Measurements from ENCODE around the gene UBASH3B. TPM values are rescaled to one million over a fixed set of nuclear protein-coding genes. Genes with fewer than 3 reads are reported as not detected.
A peak's percentile ranks its signal among the peaks of the same experiment; 100 is the strongest.

Gene UBASH3B
- total RNA-seq, 2 experiments from 2014 or later = 66.6 to 75.0 TPM

DNA sequence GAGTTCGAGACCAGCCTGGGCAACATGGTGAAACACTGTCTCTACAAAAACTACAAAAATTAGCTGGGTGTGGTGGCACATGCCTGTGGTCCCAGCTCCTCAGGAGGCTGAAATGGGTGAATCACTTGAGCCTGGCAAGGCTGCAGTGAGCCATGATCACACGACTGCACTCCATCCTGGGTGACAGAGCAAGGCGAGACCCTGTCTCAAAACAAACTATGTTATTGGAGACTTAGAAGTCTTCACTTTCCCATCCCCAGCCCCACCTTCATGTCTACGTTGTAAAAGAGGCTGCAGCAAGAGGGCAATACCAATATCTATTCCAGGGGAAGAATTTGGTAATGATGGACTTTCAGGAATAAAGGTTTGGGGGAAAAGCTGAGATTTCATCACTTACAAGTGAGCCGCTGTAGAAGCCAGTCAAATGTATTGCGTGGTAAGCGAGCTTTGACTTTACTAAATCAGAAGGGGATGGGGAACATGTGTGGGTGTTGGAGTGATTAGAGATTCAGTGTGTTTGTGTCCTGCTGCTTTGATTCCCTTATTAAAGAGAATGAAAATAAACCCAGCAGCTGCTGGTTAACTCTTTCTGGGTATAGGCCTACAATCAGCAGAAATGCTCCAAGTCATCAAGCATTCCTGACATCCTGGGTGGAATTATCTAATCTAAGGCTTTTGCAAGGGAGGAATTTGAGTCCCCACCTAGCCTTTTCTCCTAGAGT lies 53.7 kb downstream of the UBASH3B start:
- ChIA-PET POLR2A (interaction anchor here (1.7 kb wide), 1 partner anchor 12 kb away, joined by 7 read pairs; no protein-coding TSS in a partner anchor), CTCF (interaction anchor here (1.0 to 3.6 kb wide), 5 partner anchors 18 to 145 kb away, joined by 3 to 10 read pairs (median 4); partner anchors contain the start of gene UBASH3B)
- ATAC-seq = no peak
- Mint-ChIP-seq H3K9me3 (ENCODE audit: insufficient read depth) (no peaks in the 10 kb centered on the region), H3K4me3 (no peak overlapping the region), H3K27me3 (ENCODE audit: low read depth) (no peaks in the 10 kb centered on the region), H3K36me3 (ENCODE audit: low read depth) (peaks cover 46% of the 10 kb centered on the region), H3K27ac (no peak overlapping the region), H3K4me1 (ENCODE audit: low read depth) (peaks cover 68% of the 10 kb centered on the region)
- no peak for DNase-seq

DNA sequence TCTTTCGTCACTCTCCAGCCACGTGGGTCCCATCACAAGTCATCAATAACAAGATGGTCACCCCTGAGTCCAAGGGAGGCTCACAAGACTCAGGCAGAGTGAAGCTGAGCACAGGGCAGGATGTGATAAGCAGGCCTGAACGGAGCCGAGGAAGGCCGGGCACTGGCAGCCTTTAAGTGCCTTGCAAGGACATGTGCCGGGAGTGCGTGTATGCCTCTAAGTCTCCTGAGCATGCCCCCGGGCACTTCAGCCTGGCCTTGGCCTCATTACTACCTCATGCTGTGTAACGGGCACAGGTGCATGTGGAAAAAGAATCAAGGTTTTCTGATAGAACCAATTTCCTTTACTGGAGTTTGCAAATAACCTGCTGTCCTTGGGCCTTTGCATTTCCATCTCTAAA lies 55.8 kb downstream of the UBASH3B start:
- no peak for ATAC-seq
- Mint-ChIP-seq H3K27me3 (ENCODE audit: low read depth) (no peaks in the 10 kb centered on the region), H3K4me3 (no peak overlapping the region), H3K4me1 (ENCODE audit: low read depth) (peaks cover 79% of the 10 kb centered on the region), H3K9me3 (ENCODE audit: insufficient read depth) (no peaks in the 10 kb centered on the region), H3K36me3 (ENCODE audit: low read depth) (peaks cover 50% of the 10 kb centered on the region), H3K27ac (no peak overlapping the region)
- ChIA-PET POLR2A (no interaction called here), CTCF (interaction anchor here (0.9 to 4.4 kb wide), 7 partner anchors 14 to 79 kb away, joined by 3 to 41 read pairs (median 6); partner anchors contain the start of gene UBASH3B)
- DNase-seq = no peak

DNA sequence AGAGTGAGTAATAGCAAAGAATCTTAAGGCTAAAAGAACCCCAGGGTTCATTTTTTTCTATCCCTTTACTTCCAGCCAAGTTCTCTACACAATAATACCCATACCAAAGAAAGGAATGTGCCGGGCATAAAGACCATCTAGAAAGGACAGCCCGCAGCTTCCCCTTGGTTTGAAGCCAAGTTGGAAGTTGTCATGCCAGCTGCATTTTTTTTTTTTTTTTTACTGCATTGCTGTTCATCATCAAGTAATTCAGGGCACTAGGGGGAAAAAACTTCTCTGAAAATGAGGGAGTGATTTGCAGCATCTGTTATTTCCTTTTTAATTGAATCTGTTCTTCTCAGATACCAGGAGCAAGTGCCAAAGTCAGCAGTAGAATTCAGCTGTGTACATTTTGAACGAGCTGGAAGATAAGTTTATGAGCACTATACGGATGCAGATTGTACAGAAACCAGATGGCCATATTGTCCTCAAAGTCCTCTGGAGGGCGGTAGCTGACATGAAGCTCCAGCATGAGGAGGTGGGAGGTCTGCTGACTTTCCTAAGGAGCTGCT lies 56.4 kb downstream of the UBASH3B start:
- no peak overlapping the region for H3K27ac Mint-ChIP-seq
- ChIA-PET CTCF (interaction anchor here (0.9 to 4.4 kb wide), 11 partner anchors 11 to 79 kb away, joined by 3 to 41 read pairs (median 6); partner anchors contain the start of gene UBASH3B), POLR2A (interaction anchor here (2.6 kb wide), 1 partner anchor 13 kb away, joined by 18 read pairs; no protein-coding TSS in a partner anchor)
- peaks cover 45% of the 10 kb centered on the region for H3K36me3 Mint-ChIP-seq (ENCODE audit: low read depth)
- DNase-seq = no peak
- peaks cover 79% of the 10 kb centered on the region for H3K4me1 Mint-ChIP-seq (ENCODE audit: low read depth)
- no peaks in the 10 kb centered on the region for H3K9me3 Mint-ChIP-seq (ENCODE audit: insufficient read depth)
- no peaks in the 10 kb centered on the region for H3K27me3 Mint-ChIP-seq (ENCODE audit: low read depth)
- no peak overlapping the region for H3K4me3 Mint-ChIP-seq
- no peak for ATAC-seq

DNA sequence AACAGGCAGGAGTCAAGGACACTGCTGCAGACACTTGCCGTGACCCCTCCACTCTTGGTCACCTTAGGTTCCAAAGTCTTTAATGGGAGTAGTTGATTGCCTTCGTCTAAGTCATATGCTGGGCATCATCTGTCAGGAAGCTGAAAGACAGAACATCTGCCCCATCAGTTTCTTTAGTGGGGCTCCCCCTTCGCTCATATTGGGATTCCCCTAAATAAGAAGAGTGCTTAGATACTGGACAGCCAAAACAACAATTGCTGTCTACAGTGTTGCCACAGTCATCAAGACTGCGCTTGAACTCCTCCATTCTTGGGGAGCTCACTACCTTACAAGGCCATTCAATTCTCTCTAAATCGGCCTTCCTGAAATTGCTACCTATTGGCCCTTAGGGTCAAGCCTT lies 58.5 kb downstream of the UBASH3B start:
- ATAC-seq (no peak), DNase-seq (no peak)
- H3K27me3 Mint-ChIP-seq (ENCODE audit: low read depth) = no peaks in the 10 kb centered on the region
- H3K9me3 Mint-ChIP-seq (ENCODE audit: insufficient read depth) = no peaks in the 10 kb centered on the region
- H3K4me3 Mint-ChIP-seq = no peak overlapping the region
- CTCF ChIA-PET = interaction anchor here (0.8 to 4.4 kb wide), 6 partner anchors 27 to 140 kb away, joined by 3 to 41 read pairs (median 5); no protein-coding TSS in a partner anchor
- H3K36me3 Mint-ChIP-seq (ENCODE audit: low read depth) = peaks cover 53% of the 10 kb centered on the region
- POLR2A ChIA-PET = interaction anchor here (1.4 to 2.6 kb wide), 2 partner anchors 15 to 57 kb away, joined by 4 to 18 read pairs; no protein-coding TSS in a partner anchor
- H3K4me1 Mint-ChIP-seq (ENCODE audit: low read depth) = peaks cover 89% of the 10 kb centered on the region
- H3K27ac Mint-ChIP-seq = no peak overlapping the region

DNA sequence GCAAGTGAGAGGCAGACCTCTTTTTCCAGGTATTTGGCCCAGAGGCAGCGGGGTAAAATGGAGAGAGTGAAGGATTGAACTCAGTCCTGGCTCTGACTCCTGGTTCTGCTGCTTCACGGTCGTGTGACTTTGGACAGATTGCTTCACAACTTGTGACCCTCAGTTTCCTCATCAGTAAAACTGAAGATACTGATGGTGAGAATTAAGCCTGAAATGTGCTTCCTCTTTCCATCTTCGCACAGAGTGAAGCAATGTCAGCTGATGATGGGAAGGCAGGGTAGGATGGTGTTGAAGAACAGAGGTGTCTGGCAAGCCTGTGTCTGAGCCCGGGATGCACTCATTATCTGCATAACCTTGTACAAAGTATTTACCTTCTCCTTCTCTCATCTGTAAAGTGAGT lies 59.0 kb downstream of the UBASH3B start:
- Mint-ChIP-seq H3K4me3 (no peak overlapping the region), H3K4me1 (ENCODE audit: low read depth) (peaks cover 89% of the 10 kb centered on the region), H3K36me3 (ENCODE audit: low read depth) (peaks cover 53% of the 10 kb centered on the region), H3K9me3 (ENCODE audit: insufficient read depth) (no peaks in the 10 kb centered on the region), H3K27ac (peak overlapping the region; percentile 46), H3K27me3 (ENCODE audit: low read depth) (no peaks in the 10 kb centered on the region)
- no peak for ATAC-seq
- CTCF ChIA-PET = interaction anchor here (1.3 to 4.4 kb wide), 3 partner anchors 37 to 140 kb away, joined by 3 to 41 read pairs (median 10); no protein-coding TSS in a partner anchor
- POLR2A ChIA-PET = interaction anchor here (1.4 to 2.6 kb wide), 2 partner anchors 16 to 58 kb away, joined by 4 to 18 read pairs; no protein-coding TSS in a partner anchor
- no peak for DNase-seq

DNA sequence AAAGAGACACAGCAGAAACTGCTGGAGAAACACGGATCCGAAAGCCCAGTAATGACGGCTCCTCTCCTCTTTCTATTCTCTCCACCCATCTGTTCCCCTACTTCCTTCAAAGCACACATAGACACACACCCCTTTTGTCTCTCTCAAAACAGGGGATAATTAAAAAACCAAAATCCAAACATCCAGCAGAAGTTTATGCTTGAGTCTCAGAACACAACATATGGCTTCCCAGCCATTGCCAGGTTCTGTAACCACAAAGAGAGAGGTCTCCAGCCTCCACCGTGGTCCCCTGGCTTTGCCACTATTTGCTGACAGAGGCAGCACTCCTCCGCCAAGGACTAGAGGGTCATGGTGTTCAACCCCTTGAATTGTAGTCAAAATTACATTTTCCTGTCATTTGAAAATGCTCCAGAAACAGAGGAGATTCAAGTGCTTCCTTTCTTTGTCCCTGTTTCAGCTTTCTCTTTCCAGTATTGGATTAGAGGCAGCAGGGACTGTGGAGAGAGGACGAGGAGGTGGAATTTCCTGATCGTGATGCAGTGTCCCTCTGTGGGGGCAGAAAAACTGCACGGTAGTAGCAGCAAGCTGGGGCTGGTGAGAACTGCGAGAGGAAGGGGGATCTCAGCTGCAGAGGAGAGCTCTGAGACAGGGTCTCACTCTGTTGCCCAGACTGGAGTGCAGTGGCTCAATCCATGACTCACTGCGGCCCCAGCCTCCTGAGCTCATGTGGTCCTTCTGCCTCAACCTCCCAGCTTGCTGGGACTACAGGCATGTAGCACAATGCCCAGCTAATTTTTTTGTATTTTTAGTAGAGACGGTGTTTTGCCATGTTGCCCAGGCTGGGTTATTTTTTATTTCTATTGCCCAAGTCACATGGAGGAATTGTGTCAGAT lies 60.3 kb downstream of the UBASH3B start:
- DNase-seq (no peak), ATAC-seq (no peak)
- POLR2A ChIA-PET = interaction anchor here (0.7 to 2.6 kb wide), 10 partner anchors 11 to 127 kb away, joined by 3 to 19 read pairs (median 6); partner anchors contain the start of gene UBASH3B
- no peaks in the 10 kb centered on the region for H3K9me3 Mint-ChIP-seq (ENCODE audit: insufficient read depth)
- H3K4me3 Mint-ChIP-seq = peak overlapping the region; percentile 67
- peaks cover 94% of the 10 kb centered on the region for H3K4me1 Mint-ChIP-seq (ENCODE audit: low read depth)
- H3K27me3 Mint-ChIP-seq (ENCODE audit: low read depth) = no peaks in the 10 kb centered on the region
- peaks cover 66% of the 10 kb centered on the region for H3K36me3 Mint-ChIP-seq (ENCODE audit: low read depth)
- H3K27ac Mint-ChIP-seq = peak overlapping the region; percentile 96
- CTCF ChIA-PET = interaction anchor here (0.7 to 5.1 kb wide), 13 partner anchors 10 to 60 kb away, joined by 3 to 65 read pairs (median 5); no protein-coding TSS in a partner anchor

DNA sequence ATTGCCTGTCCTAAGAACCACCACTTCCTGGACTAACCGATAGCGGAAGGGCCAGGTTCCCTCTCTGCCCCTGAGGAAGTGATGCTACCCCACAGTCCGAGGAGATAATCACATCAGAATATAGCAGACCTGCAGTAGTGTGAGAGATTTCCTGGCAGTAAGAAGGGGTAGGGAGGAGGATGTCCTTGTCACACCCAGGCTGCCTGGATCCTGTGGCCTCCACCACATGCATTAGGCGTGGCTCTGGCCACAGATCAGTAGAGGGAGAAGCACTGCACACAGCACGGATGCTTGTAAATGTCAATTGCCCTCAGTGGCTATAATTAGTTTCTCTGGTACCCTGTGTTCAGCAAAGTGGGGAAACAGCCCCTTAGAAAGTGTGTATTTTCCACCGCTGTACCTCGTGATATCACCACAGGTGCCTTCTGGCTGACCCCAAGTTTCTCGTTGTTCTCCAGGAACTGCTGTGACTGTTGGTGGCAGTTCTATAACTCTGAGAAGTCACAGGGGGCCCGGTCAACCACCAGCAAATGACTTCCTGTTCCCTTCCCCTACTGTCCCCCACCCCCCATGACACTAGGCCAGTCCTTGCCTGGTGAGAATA lies 61.8 kb downstream of the UBASH3B start:
- Mint-ChIP-seq H3K4me1 (ENCODE audit: low read depth) (peaks cover 95% of the 10 kb centered on the region), H3K27me3 (ENCODE audit: low read depth) (no peaks in the 10 kb centered on the region), H3K27ac (peak overlapping the region; percentile 96), H3K4me3 (peak overlapping the region; percentile 67), H3K36me3 (ENCODE audit: low read depth) (peaks cover 68% of the 10 kb centered on the region), H3K9me3 (ENCODE audit: insufficient read depth) (no peaks in the 10 kb centered on the region)
- ATAC-seq = peak; percentile 88
- CTCF ChIA-PET = interaction anchor here (1.1 to 5.1 kb wide), 9 partner anchors 10 to 45 kb away, joined by 3 to 65 read pairs (median 6); no protein-coding TSS in a partner anchor
- POLR2A ChIA-PET = interaction anchor here (1.0 to 2.6 kb wide), 5 partner anchors 10 to 29 kb away, joined by 3 to 19 read pairs (median 6); no protein-coding TSS in a partner anchor
- DNase-seq = peak; percentile 93

DNA sequence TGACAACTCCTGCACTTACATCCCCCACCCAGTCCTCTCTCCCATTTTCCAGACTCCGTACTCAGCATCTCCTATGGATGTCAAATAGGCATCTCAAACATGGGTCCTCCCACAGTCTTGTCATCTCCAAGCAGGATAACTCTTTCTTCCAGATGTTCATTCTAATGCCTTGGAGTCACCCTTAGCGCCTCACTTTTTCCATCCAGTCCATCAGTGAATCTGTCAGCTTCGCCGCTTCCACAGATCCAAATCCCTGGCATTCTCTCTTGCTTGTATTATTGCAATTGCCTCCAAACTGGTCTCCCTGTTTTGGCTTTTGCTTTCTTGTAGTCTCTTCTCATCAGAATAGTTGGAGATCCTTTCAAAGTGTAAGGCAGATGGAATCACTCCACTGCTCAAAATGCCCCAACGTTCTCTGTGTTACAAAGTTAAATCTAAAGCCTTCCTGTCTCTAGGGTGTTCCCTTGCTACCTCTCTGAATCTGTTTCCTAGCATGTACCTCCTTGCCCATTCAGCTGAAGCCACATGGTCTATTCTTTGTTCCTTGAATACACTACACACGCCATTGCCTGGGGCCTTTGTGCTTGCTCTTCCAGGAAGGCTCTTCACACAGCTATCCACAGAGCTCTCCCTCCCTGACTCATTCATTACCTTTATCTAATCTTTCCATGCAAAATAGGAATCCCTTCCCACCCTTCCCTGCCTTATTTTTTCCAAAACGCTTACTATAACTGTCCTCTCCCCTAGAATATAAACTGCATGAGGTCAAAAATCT lies 64.8 kb downstream of the UBASH3B start:
- no peak overlapping the region for H3K4me3 Mint-ChIP-seq
- CTCF ChIA-PET = interaction anchor here (1.0 to 5.1 kb wide), 11 partner anchors 19 to 92 kb away, joined by 3 to 65 read pairs (median 7); partner anchors contain the start of gene UBASH3B
- H3K27ac Mint-ChIP-seq = peak overlapping the region; percentile 64
- DNase-seq (no peak), ATAC-seq (no peak)
- no peaks in the 10 kb centered on the region for H3K27me3 Mint-ChIP-seq (ENCODE audit: low read depth)
- peaks cover 54% of the 10 kb centered on the region for H3K36me3 Mint-ChIP-seq (ENCODE audit: low read depth)
- no peaks in the 10 kb centered on the region for H3K9me3 Mint-ChIP-seq (ENCODE audit: insufficient read depth)
- peaks cover 96% of the 10 kb centered on the region for H3K4me1 Mint-ChIP-seq (ENCODE audit: low read depth)
- POLR2A ChIA-PET = interaction anchor here (0.6 to 3.9 kb wide), 2 partner anchors 23 to 45 kb away, joined by 3 to 23 read pairs; no protein-coding TSS in a partner anchor

DNA sequence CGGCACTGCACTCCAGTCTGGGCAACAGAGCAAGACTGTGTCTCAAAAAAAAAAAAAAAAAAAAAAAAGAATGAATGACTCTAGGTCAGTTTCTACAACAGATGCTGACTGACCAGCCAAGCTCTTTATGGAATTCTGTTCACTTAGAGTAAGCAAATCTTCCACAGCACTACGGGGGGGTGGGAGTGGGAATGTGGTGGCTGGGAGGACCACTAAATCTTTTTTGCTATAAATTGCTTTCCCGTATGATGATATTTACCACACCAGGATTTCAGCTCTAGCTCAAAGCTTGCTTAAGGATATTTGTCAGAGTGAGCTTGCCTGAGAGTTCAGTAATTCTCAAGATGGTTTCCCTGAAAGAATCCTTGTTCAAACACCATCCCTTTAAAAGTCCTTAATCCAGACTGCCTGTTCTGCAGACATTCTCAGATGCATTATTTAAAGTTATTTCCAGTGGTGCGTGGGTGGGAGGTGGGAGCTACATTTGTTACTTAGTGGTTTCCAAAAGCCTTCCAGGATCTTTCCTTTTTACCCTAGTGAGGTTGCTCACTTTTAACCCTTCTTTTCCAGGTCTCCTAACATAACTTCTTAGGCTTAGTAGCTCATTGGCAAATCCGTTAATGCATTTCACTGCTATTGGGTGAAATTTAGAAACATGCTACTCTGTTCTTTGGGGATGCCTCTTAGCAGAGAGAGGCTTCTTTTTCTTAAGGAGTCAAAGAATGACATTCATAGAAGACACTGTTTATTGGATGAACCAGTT lies 65.9 kb downstream of the UBASH3B start:
- H3K27ac Mint-ChIP-seq = peak overlapping the region; percentile 75
- H3K36me3 Mint-ChIP-seq (ENCODE audit: low read depth) = peaks cover 44% of the 10 kb centered on the region
- H3K27me3 Mint-ChIP-seq (ENCODE audit: low read depth) = no peaks in the 10 kb centered on the region
- H3K9me3 Mint-ChIP-seq (ENCODE audit: insufficient read depth) = no peaks in the 10 kb centered on the region
- DNase-seq (no peak), ATAC-seq (no peak)
- CTCF ChIA-PET = interaction anchor here (0.9 to 4.5 kb wide), 17 partner anchors 8 to 133 kb away, joined by 3 to 61 read pairs (median 5); partner anchors contain the start of gene UBASH3B
- POLR2A ChIA-PET = interaction anchor here (0.6 to 3.9 kb wide), 6 partner anchors 24 to 132 kb away, joined by 3 to 23 read pairs (median 7); no protein-coding TSS in a partner anchor
- peak overlapping the region; percentile 12 for H3K4me3 Mint-ChIP-seq
- H3K4me1 Mint-ChIP-seq (ENCODE audit: low read depth) = peaks cover 96% of the 10 kb centered on the region

All from activated CD8-positive, alpha-beta T cell treated with anti-CD3 and anti-CD28 coated beads, Interleukin-2, amount 10 ng/mL, durations not matched to agents 7 days and 5 days (primary cell).